ENCODE results near the gene BYSL.
A peak's percentile ranks its signal among the peaks of the same experiment; 100 is the strongest.

Gene BYSL, protein sequence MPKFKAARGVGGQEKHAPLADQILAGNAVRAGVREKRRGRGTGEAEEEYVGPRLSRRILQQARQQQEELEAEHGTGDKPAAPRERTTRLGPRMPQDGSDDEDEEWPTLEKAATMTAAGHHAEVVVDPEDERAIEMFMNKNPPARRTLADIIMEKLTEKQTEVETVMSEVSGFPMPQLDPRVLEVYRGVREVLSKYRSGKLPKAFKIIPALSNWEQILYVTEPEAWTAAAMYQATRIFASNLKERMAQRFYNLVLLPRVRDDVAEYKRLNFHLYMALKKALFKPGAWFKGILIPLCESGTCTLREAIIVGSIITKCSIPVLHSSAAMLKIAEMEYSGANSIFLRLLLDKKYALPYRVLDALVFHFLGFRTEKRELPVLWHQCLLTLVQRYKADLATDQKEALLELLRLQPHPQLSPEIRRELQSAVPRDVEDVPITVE

DNA sequence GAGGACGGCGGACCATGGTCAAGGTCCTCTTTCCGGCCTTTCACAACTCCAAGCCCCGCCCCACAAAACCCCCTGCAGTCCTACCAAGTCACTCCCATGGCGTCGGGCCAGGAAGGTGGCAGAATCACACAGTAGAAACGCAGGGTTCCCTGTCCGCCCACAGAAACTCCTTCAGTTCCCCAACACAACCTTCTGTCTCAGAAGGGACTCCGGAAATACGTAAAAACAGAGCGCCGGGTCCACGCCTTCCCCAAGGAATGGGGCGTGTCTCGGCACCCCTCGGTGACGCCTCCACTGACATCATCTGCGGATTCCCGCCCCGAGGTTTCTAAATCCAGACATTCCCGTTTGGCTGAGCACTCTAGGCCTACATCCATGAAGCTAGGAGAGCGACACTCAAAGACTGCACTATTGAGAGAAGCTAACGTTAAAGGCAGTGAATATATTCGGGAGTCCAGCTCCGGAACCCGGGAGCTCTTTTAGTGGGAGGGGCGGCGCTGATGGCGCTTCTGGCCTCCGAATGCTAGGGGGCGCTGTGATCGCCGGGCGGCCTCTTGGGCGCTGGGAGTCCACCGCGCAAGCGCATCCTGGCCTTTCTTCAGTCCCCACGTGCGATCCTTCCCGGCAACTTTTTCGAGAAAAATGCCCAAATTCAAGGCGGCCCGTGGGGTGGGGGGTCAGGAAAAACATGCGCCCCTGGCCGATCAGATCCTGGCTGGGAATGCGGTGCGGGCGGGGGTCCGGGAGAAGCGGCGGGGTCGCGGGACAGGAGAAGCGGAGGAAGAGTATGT, at the start of gene BYSL, which contains the start of gene MED20:
BYSL (plus strand) TSS at position 579 of the 791 bp plus-strand sequence; CDS start at position 643, 64 bp downstream.
MED20 (minus strand) TSS at position 219 of the 791 bp plus-strand sequence; CDS start at position 98, 121 bp downstream.
- CTCF ChIA-PET = interaction anchor here (0.6 to 12.2 kb wide), 59 partner anchors 8 to 627 kb away, joined by 3 to 341 read pairs (median 5); partner anchors contain the start of genes CCND3, TAF8, TOMM6 and USP49
- TF ChIP-seq, protein P1, sequence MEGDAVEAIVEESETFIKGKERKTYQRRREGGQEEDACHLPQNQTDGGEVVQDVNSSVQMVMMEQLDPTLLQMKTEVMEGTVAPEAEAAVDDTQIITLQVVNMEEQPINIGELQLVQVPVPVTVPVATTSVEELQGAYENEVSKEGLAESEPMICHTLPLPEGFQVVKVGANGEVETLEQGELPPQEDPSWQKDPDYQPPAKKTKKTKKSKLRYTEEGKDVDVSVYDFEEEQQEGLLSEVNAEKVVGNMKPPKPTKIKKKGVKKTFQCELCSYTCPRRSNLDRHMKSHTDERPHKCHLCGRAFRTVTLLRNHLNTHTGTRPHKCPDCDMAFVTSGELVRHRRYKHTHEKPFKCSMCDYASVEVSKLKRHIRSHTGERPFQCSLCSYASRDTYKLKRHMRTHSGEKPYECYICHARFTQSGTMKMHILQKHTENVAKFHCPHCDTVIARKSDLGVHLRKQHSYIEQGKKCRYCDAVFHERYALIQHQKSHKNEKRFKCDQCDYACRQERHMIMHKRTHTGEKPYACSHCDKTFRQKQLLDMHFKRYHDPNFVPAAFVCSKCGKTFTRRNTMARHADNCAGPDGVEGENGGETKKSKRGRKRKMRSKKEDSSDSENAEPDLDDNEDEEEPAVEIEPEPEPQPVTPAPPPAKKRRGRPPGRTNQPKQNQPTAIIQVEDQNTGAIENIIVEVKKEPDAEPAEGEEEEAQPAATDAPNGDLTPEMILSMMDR (IDR thresholded peaks at IDR 0.05; ENCODE audit: insufficient read depth, low read length, missing control alignments) = peak; percentile 94
- peak within 1 kb of the TSS; percentile 98 for H3K4me3 ChIP-seq (ENCODE audit: low read depth, low read length)
- POLR2A ChIA-PET = interaction anchor here (0.5 to 2.0 kb wide), 8 partner anchors 10 to 160 kb away, joined by 3 to 8 read pairs (median 4); partner anchors contain the start of genes TAF8 and TOMM6
- DNase-seq (ENCODE audit: low read depth, low spot score) = peak; percentile 71

DNA sequence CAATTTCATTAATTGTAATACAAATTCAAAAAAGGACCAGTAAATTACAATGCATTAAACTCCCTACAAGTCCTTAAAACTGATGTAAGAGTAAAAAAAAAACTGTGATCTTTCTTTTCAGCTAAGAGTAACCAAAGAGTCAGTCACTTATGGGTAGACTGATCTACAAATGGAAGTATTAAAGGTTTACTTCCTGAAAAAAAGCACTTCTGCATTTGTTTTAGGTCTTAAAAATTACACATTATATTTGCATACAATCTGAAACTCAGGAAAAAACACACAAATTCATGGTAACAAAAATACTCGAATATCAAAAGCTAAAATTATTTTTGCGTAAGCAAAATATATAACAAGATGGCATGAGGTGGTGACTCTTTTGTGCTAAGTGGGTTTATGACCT, 49.6 kb upstream of the BYSL start:
- TF ChIP-seq, protein P1 (IDR thresholded peaks at IDR 0.05; ENCODE audit: insufficient read depth, low read length, missing control alignments) = no peak
- DNase-seq (ENCODE audit: low read depth, low spot score) = no peak

DNA sequence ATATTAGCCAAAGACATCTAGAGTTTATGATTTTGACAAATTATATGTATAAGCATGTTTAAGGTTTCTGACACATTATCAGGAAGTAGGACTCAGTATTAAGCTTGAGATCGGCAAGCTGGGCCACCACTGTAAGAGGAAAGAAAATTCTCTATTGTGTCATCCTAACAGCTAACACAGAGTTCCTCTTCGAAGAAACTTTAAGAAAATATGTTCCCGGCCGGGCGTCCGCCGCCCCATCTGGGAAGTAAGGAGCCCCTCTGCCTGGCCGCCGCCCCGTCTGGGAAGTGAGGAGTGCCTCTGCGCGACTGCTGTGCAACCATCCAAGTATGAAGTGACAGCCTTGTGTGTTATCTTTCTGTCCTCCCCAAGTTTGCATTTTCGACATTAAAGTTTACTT, 49.2 kb upstream of the BYSL start:
- ChIA-PET POLR2A (no interaction called here), CTCF (interaction anchor here (1.7 to 1.9 kb wide), 3 partner anchors 25 to 172 kb away, joined by 5 to 8 read pairs (median 6); partner anchors contain the start of genes BYSL and MED20)
- no peak overlapping the region for H3K4me3 ChIP-seq (ENCODE audit: low read depth, low read length)
- TF ChIP-seq, protein P1 (IDR thresholded peaks at IDR 0.05; ENCODE audit: insufficient read depth, low read length, missing control alignments) = no peak
- DNase-seq (ENCODE audit: low read depth, low spot score) = no peak

More for the DNA sequence above, 49.6 kb upstream of the BYSL start:
- POLR2A ChIA-PET = no interaction called here
- CTCF ChIA-PET = interaction anchor here (1.7 to 1.9 kb wide), 3 partner anchors 25 to 172 kb away, joined by 5 to 8 read pairs (median 6); partner anchors contain the start of genes BYSL and MED20
- H3K4me3 ChIP-seq (ENCODE audit: low read depth, low read length) = no peak overlapping the region

DNA sequence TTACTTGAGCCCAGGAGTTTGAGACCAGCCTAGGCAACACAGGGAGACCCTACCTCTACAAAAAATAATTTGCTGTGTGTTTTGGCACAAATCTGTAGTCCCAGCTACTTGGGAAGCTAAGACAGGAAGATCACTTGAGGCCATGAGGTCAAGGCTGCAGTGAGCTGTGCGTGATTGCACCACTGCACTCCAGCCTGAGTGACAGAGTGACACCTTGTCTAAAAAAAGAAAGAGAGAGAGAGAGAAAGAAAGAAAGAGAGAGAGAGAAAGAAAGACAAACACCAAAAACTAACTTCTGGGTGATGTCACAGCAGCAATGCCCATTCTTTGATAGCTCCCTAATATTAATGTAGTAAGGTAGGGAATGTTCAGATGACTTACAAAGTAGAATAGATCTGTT, 46.6 kb upstream of the BYSL start:
- DNase-seq (ENCODE audit: low read depth, low spot score) = no peak
- no peak overlapping the region for H3K4me3 ChIP-seq (ENCODE audit: low read depth, low read length)
- POLR2A ChIA-PET = no interaction called here
- TF ChIP-seq, protein P1 (IDR thresholded peaks at IDR 0.05; ENCODE audit: insufficient read depth, low read length, missing control alignments) = no peak
- CTCF ChIA-PET = interaction anchor here (1.0 to 1.4 kb wide), 4 partner anchors 20 to 88 kb away, joined by 3 to 4 read pairs (median 4); partner anchors contain the start of genes BYSL and MED20

DNA sequence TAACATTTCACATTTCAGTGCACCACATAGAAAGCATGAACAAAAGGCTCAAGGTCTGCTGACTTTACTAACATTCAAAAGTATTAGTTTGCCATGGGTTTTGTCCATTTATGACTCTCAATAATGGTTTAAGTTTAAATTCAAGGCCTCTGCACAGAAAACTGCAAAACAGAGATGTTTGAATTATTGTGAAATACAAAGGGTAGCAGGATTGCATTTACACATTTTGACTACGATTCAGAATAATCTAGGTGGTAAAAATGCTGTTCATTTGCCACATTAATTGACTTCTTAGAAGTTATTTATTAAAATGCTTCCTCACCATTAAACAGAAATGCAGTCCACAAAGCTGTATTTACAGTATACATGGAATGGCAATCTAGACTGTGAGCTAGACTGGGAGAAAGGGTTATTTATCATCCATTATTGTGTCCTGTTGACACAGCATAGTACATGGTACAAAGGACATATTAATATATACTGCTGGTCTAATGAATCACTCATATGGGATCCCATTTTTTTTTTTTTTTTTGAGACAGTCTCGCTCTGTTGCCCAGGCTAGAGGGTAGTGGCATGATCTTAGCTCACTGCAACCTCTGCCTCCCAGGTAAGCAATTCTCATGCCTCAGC, 44.1 kb upstream of the BYSL start:
- TF ChIP-seq, protein P1 (IDR thresholded peaks at IDR 0.05; ENCODE audit: insufficient read depth, low read length, missing control alignments) = no peak
- ChIA-PET POLR2A (interaction anchor here (0.5 to 0.6 kb wide), 2 partner anchors 19 to 77 kb away, joined by 3 read pairs; no protein-coding TSS in a partner anchor), CTCF (interaction anchor here (1.1 to 3.0 kb wide), 5 partner anchors 10 to 167 kb away, joined by 4 to 7 read pairs (median 4); partner anchors contain the start of genes BYSL, MED20 and TOMM6)

More for the DNA sequence above, 44.1 kb upstream of the BYSL start:
- no peak for DNase-seq (ENCODE audit: low read depth, low spot score)
- H3K4me3 ChIP-seq (ENCODE audit: low read depth, low read length) = no peak overlapping the region

Measured in AG04449 (cell line).